Measurements from ENCODE around the gene IL12RB2.

Gene IL12RB2

GRCh38 chr1:67323087-67323486, 15.4 kb downstream of the IL12RB2 start (continued):
- TF ChIP-seq ZNF132 (tag by site-specific recombination; IDR thresholded peaks at IDR 0.05; ENCODE audit: borderline replicate concordance) (no peak), ZBTB8A (tag by site-specific recombination; IDR thresholded peaks at IDR 0.05) (no peak), ZNF391 (tag by site-specific recombination; IDR thresholded peaks at IDR 0.05; ENCODE audit: borderline replicate concordance, low read depth) (no peak), EGR2 (tag by site-specific recombination; IDR thresholded peaks at IDR 0.05; ENCODE audit: low read depth) (no peak)

GRCh38 chr1:67324068-67324467, 16.4 kb downstream of the IL12RB2 start:
- Histone ChIP-seq H3K9me3 (ENCODE audit: control insufficient read depth, insufficient read depth, low read depth, low read length) (no peaks in the 10 kb centered on the region), H3K4me3 (ENCODE audit: low read depth, low read length) (no peak overlapping the region), H3K36me3 (ENCODE audit: control insufficient read depth in 2 of 2, insufficient read depth in 1 of 2, low read length in 2 of 2) (no peaks in the 10 kb centered on the region), H3K4me1 (ENCODE audit: control insufficient read depth, insufficient read depth, low read length) (no peaks in the 10 kb centered on the region), H3K27ac (ENCODE audit: extremely low read depth, low read depth, low read length) (no peak overlapping the region)
- TF ChIP-seq SALL2 (tag by site-specific recombination; IDR thresholded peaks at IDR 0.05; ENCODE audit: borderline replicate concordance) (no peak), ZNF791 (tag by site-specific recombination; IDR thresholded peaks at IDR 0.05) (no peak), ZNF449 (tag by site-specific recombination; IDR thresholded peaks at IDR 0.05) (no peak), BCL6B (tag by site-specific recombination; IDR thresholded peaks at IDR 0.05) (no peak), KLF9 (tag by site-specific recombination; IDR thresholded peaks at IDR 0.05; ENCODE audit: low read depth) (no peak), ZNF133 (tag by site-specific recombination; IDR thresholded peaks at IDR 0.05) (no peak), ZSCAN30 (tag by site-specific recombination; IDR thresholded peaks at IDR 0.05) (no peak), ZNF548 (tag by site-specific recombination; IDR thresholded peaks at IDR 0.05) (no peak), ZNF311 (tag by site-specific recombination; IDR thresholded peaks at IDR 0.05; ENCODE audit: borderline replicate concordance) (no peak), ZNF10 (tag by site-specific recombination; IDR thresholded peaks at IDR 0.05) (no peak), GFI1B (tag by site-specific recombination; IDR thresholded peaks at IDR 0.05) (no peak), BCL11A (tag by site-specific recombination; IDR thresholded peaks at IDR 0.05; ENCODE audit: low read depth) (no peak), ZNF24 (tag by site-specific recombination; IDR thresholded peaks at IDR 0.05) (no peak), ZNF354C (tag by site-specific recombination; IDR thresholded peaks at IDR 0.05; ENCODE audit: borderline replicate concordance, low read depth) (no peak), ZNF621 (tag by site-specific recombination; IDR thresholded peaks at IDR 0.05) (no peak)
- ChIA-PET POLR2A (no interaction called here), CTCF (interaction anchor here (0.8 to 1.1 kb wide), 2 partner anchors 9 to 110 kb away, joined by 3 read pairs; no protein-coding TSS in a partner anchor)

- Histone ChIP-seq H3K4me3 (ENCODE audit: low read depth, low read length) (no peak overlapping the region), H3K4me1 (ENCODE audit: control insufficient read depth, insufficient read depth, low read length) (no peaks in the 10 kb centered on the region), H3K27ac (ENCODE audit: extremely low read depth, low read depth, low read length) (no peak overlapping the region), H3K36me3 (ENCODE audit: control insufficient read depth in 2 of 2, insufficient read depth in 1 of 2, low read length in 2 of 2) (no peaks in the 10 kb centered on the region), H3K9me3 (ENCODE audit: control insufficient read depth, insufficient read depth, low read depth, low read length) (no peaks in the 10 kb centered on the region)
- ChIA-PET POLR2A (no interaction called here), CTCF (no interaction called here)
- TF ChIP-seq ZNF544 (tag by site-specific recombination; IDR thresholded peaks at IDR 0.05) (no peak), ZNF354C (tag by site-specific recombination; IDR thresholded peaks at IDR 0.05; ENCODE audit: borderline replicate concordance, low read depth) (no peak), MZF1 (tag by site-specific recombination; IDR thresholded peaks at IDR 0.05; ENCODE audit: borderline replicate concordance) (no peak), ZNF223 (tag by site-specific recombination; IDR thresholded peaks at IDR 0.05) (no peak), PRDM2 (tag by site-specific recombination; IDR thresholded peaks at IDR 0.05; ENCODE audit: borderline replicate concordance) (no peak), ZNF24 (tag by site-specific recombination; IDR thresholded peaks at IDR 0.05) (no peak), ZNF791 (tag by site-specific recombination; IDR thresholded peaks at IDR 0.05) (no peak), GLI2 (tag by site-specific recombination; IDR thresholded peaks at IDR 0.05; ENCODE audit: borderline replicate concordance, low read depth) (no peak), YY1 (tag by site-specific recombination; IDR thresholded peaks at IDR 0.05) (no peak), KLF1 (tag by site-specific recombination; IDR thresholded peaks at IDR 0.05) (no peak)
Observed at GRCh38 chr1:67327864-67328466, 20.3 kb downstream of the IL12RB2 start.

Measured in HEK293 (cell line).